Erythroblast (primary cell): ENCODE results near the gene PIGL.

Experiments
- GATA1 ChIP-seq: IDR thresholded peaks from 2 replicates; pipeline ENCODE4 v1.6.1; 2011; ENCODE audit warnings: low read depth, mild to moderate bottlenecking, control low read depth, low read length, moderate library complexity
- POLR2A ChIP-seq: IDR thresholded peaks from 2 replicates; pipeline ENCODE4 v1.6.1; 2011; ENCODE audit warnings: mild to moderate bottlenecking, low read length

- TF ChIP-seq POLR2A, result no peak
- no peak for TF ChIP-seq GATA1
Observed at GRCh38 chr17:16314189-16314588, 97.2 kb downstream of the PIGL start.
